GM12878 (cell line): ENCODE results near the gene PPP1R3G. TPM values are rescaled to one million over a fixed set of nuclear protein-coding genes. Genes with fewer than 3 reads are reported as not detected.

Experiments used
- ATAC-seq: fragments of 200-7000 bp; cut with Tn5 transposase; 3 replicates; pipeline ENCODE4 v1.9.1; 2020; ENCODE audit warnings: mild to moderate bottlenecking, moderate library complexity
- BruUV-seq: library from RNA; stranded (reverse); fragments of 400-500 nt; replicated peaks from 2 replicates; lab custom pipeline; 2021; lab: Mats Ljungman, UMichigan
- CTCF ChIA-PET: fragments of 300-600 bp; sonication (Branson Sonifier 250); formaldehyde crosslinking; extraction: SDS; loops from one replicate; lab custom pipeline; 2021; ENCODE audit warnings: inconsistent platforms; lab: Yijun Ruan, JAX
- POLR2A ChIA-PET: fragments of 350-600 bp; formaldehyde crosslinking; extraction: SDS; loops from one replicate; lab custom pipeline; 2021; ENCODE audit warnings: inconsistent platforms; lab: Charles Lee
- RAD21 ChIA-PET: fragments of 300-600 bp; sonication (Branson Sonifier 250); formaldehyde crosslinking; loops from one replicate; lab custom pipeline; 2023; ENCODE audit warnings: antibody characterized with exemption; ENCODE audit not compliant: unreplicated experiment; lab: Charles Lee
- SMC1A ChIA-PET: fragments of 300-600 bp; sonication (Branson Sonifier 250); formaldehyde crosslinking; loops from one replicate; lab custom pipeline; 2023; ENCODE audit not compliant: unreplicated experiment, uncharacterized antibody; lab: Charles Lee
- DNase-seq: peaks from one replicate; pipeline ENCODE4 v3.0.0-alpha.2; 2011; ENCODE audit warnings: low read depth, low spot score
- FAIRE-seq: peaks from 3 replicates; lab custom pipeline; 2011; peaks lifted over from hg19 to GRCh38; lab: Jason Lieb, UNC
- H2AFZ ChIP-seq: 2 replicates; pipeline ENCODE4 v1.6.0; 2011; ENCODE audit warnings: low read depth, low read length, control low read depth; ENCODE audit not compliant: control insufficient read depth
- H3K27ac ChIP-seq: 2 replicates; pipeline ENCODE4 v1.5.1; 2011; ENCODE audit warnings: control low read depth; ENCODE audit not compliant: control insufficient read depth, insufficient read depth
- H3K27me3 ChIP-seq, 2 experiments: replicated peaks in 1 of 2; 2 replicates each; pipeline versions ENCODE4 v1.6.0 to v1.6.1; 2011; ENCODE audit warnings: low read length in 1 of 2; ENCODE audit not compliant: control insufficient read depth in 2 of 2, insufficient read depth in 2 of 2
- H3K36me3 ChIP-seq, 2 experiments: 2 replicates each; pipeline ENCODE4 v1.5.1; 2011; ENCODE audit warnings: low read length in 1 of 2; ENCODE audit not compliant: control insufficient read depth in 2 of 2, insufficient read depth in 2 of 2
- H3K4me1 ChIP-seq: 2 replicates; pipeline ENCODE4 v1.6.1; 2011; ENCODE audit warnings: mild to moderate bottlenecking, low read length, moderate library complexity, mixed read lengths; ENCODE audit not compliant: control insufficient read depth, insufficient read depth
- H3K4me2 ChIP-seq: 2 replicates; pipeline ENCODE4 v1.6.0; 2011; ENCODE audit warnings: control low read depth; ENCODE audit not compliant: control insufficient read depth, insufficient read depth
- H3K4me3 ChIP-seq: fragments of 200-600 bp; sonication (generic); 2 replicates; pipeline ENCODE4 v1.5.1; 2016
- H3K79me2 ChIP-seq: 2 replicates; pipeline ENCODE4 v1.6.0; 2011; ENCODE audit warnings: low read length; ENCODE audit not compliant: control insufficient read depth, insufficient read depth
- H3K9ac ChIP-seq: 2 replicates; pipeline ENCODE4 v1.8.0; 2011; ENCODE audit warnings: low read length, control low read depth, mixed read lengths; ENCODE audit not compliant: control insufficient read depth, insufficient read depth
- H3K9me3 ChIP-seq: replicated peaks from 3 replicates; pipeline ENCODE4 v1.5.1; 2011; ENCODE audit warnings: mild to moderate bottlenecking, low read length; ENCODE audit not compliant: control insufficient read depth, insufficient read depth
- H4K20me1 ChIP-seq: 2 replicates; pipeline ENCODE4 v1.6.0; 2011; ENCODE audit not compliant: control insufficient read depth, insufficient read depth
- EP300 ChIP-seq, 2 experiments: fragments of 150-350 bp in 1 of 2; IDR thresholded peaks; 2 replicates each; pipeline ENCODE4 v1.6.1; 2011 to 2012; ENCODE audit warnings: low read depth in 2 of 2, low read length in 2 of 2, borderline replicate concordance in 1 of 2, improper control_type of control experiment in 1 of 2, inconsistent platforms in 1 of 2; ENCODE audit not compliant: control insufficient read depth in 1 of 2
- HCFC1 ChIP-seq: fragments of 150-350 bp; IDR thresholded peaks from 2 replicates; pipeline ENCODE4 v1.6.1; 2014; ENCODE audit warnings: low read length
- IRF4 ChIP-seq: IDR thresholded peaks from 2 replicates; pipeline ENCODE4 v1.6.1; 2011; ENCODE audit warnings: low read depth, low read length
- JUND ChIP-seq: IDR thresholded peaks from 2 replicates; pipeline ENCODE4 v1.6.1; 2012; ENCODE audit warnings: low read depth, mild to moderate bottlenecking, low read length, improper control_type of control experiment, moderate library complexity
- MEF2B ChIP-seq: fragments of 450-650 bp; IDR thresholded peaks from 2 replicates; pipeline ENCODE4 v1.6.1; 2018; ENCODE audit warnings: mild to moderate bottlenecking, moderate library complexity; ENCODE audit not compliant: partially characterized antibody, poor library complexity, severe bottlenecking
- NR2F1 ChIP-seq: fragments of 450-650 bp; conservative IDR thresholded peaks from 2 replicates; pipeline ENCODE4 v1.6.1; 2017; ENCODE audit warnings: mild to moderate bottlenecking
- ZZZ3 ChIP-seq: IDR thresholded peaks from 2 replicates; pipeline ENCODE4 v1.6.1; 2011; ENCODE audit warnings: low read depth; ENCODE audit not compliant: control insufficient read depth, insufficient read length
- WGBS: methylation state at CpG from one replicate; pipeline ENCODE4 v1.1.6; 2016; ENCODE audit warnings: low lambda C conversion rate; ENCODE audit not compliant: insufficient replicate concordance, insufficient coverage; ENCODE audit errors: missing lambda C conversion rate; 5-methylcytosine and 5-hydroxymethylcytosine counted together
- in situ Hi-C: fragments of 300-500 bp; cut with MboI; formaldehyde crosslinking; loops from 9 replicates; pipeline ENCODE4 v1.14.3; 2018; ENCODE audit warnings: mixed read lengths
- intact Hi-C: fragments of 100-400 bp; cut with micrococcal nuclease; formaldehyde crosslinking; loops from one replicate; pipeline ENCODE4 v1.14.2; 2022; ENCODE audit not compliant: unreplicated experiment
- polyA plus RNA-seq, 11 experiments: library from polyadenylated mRNA; depleted of rRNA in 4 of 11; unstranded in 6 of 11; stranded (reverse) in 5 of 11; fragments of >200 nt; fragmentation: Nextera tagmentation in 4 of 11; fragmentation: Illumina TruSeq in 1 of 11; extraction: Ambion mirVana in 4 of 11; extraction: Trizol in 1 of 11; gene quantifications; 1 replicate in 1 of 11; 2 replicates in 10 of 11; pipeline versions ENCODE4 v1.2.1 to v1.2.3, GENCODE V29; 2011 to 2016; ENCODE audit warnings: inconsistent platforms in 2 of 11, missing spikeins in 2 of 11, low read depth in 1 of 11
- total RNA-seq, 4 experiments: library from RNA; depleted of rRNA in 3 of 4; stranded (reverse); fragments of >200 nt in 3 of 4; fragmentation: Illumina TruSeq in 1 of 4; extraction: Trizol in 1 of 4; gene quantifications; 2 replicates each; pipeline versions ENCODE4 v1.2.1 to v1.2.3, GENCODE V29; 2013 to 2021
- TF ChIP-seq, protein P1 (sequence below): fragments of 150-350 bp; IDR thresholded peaks from 2 replicates; pipeline ENCODE4 v1.6.1; 2016; ENCODE audit warnings: low read depth, low read length
- TF ChIP-seq, protein P2 (sequence below): IDR thresholded peaks from 2 replicates; pipeline ENCODE4 v1.6.1; 2012; ENCODE audit warnings: low read depth, low read length, improper control_type of control experiment

Gene PPP1R3G
- total and polyA plus RNA-seq, 10 of the 15 experiments (the other 5 are each of a cell fraction or from before 2014, with no cell fraction given), result 0.01 to 0.10 (median 0.04) TPM; not detected in 4

DNA sequence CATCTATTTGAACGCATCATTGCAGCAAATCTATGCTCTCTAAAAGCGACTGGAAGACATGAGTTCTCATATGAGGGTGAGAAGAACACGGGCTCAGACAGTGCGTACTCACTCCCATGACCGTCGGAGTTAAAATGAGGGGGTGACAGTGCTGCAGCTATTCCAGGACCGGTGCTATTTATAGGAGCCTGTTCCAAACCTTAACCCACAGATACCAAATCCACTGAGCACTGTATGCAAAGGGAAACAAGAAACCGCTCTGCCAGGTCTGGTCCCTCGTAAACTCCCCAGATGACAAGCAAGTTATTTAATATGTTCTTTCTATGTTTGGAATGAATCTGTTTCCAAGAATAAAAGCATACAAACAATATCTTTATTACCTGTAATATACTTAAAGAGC is 22.9 kb downstream of the PPP1R3G start:
- in situ Hi-C loops, result no loop called here
- TF ChIP-seq JUND (no peak), ZZZ3 (no peak), IRF4 (no peak), MEF2B (no peak), HCFC1 (no peak), EP300 (IDR thresholded peaks at IDR 0.05; ENCODE audit: borderline replicate concordance in 1 of 2, control insufficient read depth in 1 of 2, low read depth in 2 of 2, low read length in 2 of 2) (no peak), NR2F1 (no peak)
- TF ChIP-seq, protein P1, sequence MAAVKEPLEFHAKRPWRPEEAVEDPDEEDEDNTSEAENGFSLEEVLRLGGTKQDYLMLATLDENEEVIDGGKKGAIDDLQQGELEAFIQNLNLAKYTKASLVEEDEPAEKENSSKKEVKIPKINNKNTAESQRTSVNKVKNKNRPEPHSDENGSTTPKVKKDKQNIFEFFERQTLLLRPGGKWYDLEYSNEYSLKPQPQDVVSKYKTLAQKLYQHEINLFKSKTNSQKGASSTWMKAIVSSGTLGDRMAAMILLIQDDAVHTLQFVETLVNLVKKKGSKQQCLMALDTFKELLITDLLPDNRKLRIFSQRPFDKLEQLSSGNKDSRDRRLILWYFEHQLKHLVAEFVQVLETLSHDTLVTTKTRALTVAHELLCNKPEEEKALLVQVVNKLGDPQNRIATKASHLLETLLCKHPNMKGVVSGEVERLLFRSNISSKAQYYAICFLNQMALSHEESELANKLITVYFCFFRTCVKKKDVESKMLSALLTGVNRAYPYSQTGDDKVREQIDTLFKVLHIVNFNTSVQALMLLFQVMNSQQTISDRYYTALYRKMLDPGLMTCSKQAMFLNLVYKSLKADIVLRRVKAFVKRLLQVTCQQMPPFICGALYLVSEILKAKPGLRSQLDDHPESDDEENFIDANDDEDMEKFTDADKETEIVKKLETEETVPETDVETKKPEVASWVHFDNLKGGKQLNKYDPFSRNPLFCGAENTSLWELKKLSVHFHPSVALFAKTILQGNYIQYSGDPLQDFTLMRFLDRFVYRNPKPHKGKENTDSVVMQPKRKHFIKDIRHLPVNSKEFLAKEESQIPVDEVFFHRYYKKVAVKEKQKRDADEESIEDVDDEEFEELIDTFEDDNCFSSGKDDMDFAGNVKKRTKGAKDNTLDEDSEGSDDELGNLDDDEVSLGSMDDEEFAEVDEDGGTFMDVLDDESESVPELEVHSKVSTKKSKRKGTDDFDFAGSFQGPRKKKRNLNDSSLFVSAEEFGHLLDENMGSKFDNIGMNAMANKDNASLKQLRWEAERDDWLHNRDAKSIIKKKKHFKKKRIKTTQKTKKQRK, result no peak
- TF ChIP-seq, protein P2, sequence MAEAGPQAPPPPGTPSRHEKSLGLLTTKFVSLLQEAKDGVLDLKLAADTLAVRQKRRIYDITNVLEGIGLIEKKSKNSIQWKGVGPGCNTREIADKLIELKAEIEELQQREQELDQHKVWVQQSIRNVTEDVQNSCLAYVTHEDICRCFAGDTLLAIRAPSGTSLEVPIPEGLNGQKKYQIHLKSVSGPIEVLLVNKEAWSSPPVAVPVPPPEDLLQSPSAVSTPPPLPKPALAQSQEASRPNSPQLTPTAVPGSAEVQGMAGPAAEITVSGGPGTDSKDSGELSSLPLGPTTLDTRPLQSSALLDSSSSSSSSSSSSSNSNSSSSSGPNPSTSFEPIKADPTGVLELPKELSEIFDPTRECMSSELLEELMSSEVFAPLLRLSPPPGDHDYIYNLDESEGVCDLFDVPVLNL, result no peak
- Histone ChIP-seq H3K79me2 (no peaks in the 10 kb centered on the region), H3K4me3 (no peak overlapping the region), H3K27me3 (no peaks in the 10 kb centered on the region), H3K4me2 (no peak overlapping the region), H3K36me3 (no peaks in the 10 kb centered on the region), H3K9ac (no peak overlapping the region), H3K9me3 (no peaks in the 10 kb centered on the region), H3K27ac (no peak overlapping the region), H3K4me1 (no peaks in the 10 kb centered on the region), H4K20me1 (no peaks in the 10 kb centered on the region), H2AFZ (no peak overlapping the region)
- ATAC-seq (no peak), DNase-seq (no peak), FAIRE-seq (no peak)
- RAD21 ChIA-PET, result no interaction called here
- intact Hi-C loops, result no loop called here
- SMC1A ChIA-PET, result no interaction called here
- CTCF ChIA-PET, result no interaction called here
- POLR2A ChIA-PET, result interaction anchor here (0.6 kb wide), 1 partner anchor 16 kb away, joined by 4 read pairs; no protein-coding TSS in a partner anchor
- WGBS, result 87% methylated on average over 9 of the region's 9 CpGs
- BruUV-seq, result no TSS peak
